ENCODE results near the gene ULK2.

The ULK2 gene

DNA sequence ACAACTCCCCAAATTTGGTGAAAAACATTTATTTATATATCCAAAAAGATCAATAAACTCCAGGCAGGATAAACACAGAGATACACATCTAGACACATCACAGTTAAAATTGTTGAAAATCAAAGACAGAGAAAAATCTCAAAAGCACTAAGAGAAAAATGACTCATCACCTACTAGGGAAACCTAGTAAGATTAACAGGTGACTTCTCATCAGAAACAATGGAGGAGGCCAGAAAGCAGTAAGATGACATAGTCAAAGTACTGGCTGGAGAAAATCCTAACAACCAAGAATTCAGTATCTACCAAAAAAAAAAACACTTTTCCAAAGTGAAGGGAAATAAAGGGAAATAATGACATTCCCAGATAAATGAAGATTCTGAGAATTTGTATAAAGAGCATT, 33.8 kb downstream of the ULK2 start:
- ATAC-seq (replicated peaks; ENCODE audit: extremely low read depth, poor library complexity, severe bottlenecking) (no peak), DNase-seq (ENCODE audit: low spot score in 2 of 2) (no peak)
- Mint-ChIP-seq H3K4me3 (no peak overlapping the region), H3K27me3 (no peaks in the 10 kb centered on the region), H3K4me1 (peaks cover 5% of the 10 kb centered on the region), H3K27ac (ENCODE audit: low read depth) (peak overlapping the region; percentile 22), H3K9me3 (no peaks in the 10 kb centered on the region), H3K36me3 (ENCODE audit: insufficient read depth) (peaks cover 21% of the 10 kb centered on the region)

DNA sequence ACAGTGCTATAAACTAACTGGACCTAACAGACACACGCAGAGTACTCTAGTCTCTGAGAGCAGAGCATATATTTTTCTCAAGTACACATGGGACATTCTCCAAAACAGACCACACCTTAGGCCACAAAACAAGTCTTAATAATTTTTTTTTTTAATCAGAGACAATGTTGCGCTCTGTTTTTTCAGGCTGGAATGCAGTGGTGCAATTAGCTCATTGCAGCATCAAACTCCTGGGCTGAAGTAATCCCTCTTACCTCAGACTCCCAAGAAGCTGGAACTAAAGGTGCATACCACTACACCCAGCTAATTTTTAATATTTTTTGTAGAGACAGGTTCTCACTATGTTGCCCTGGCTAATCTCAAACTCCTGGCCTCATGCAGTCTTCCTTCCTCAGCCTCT, 37.7 kb downstream of the ULK2 start:
- H3K27ac Mint-ChIP-seq (ENCODE audit: low read depth), result no peak overlapping the region

GRCh38 chr17:19812407-19812806, 55.3 kb downstream of the ULK2 start:
- H3K4me1 Mint-ChIP-seq, result no peaks in the 10 kb centered on the region
- no peak for DNase-seq (ENCODE audit: low spot score in 2 of 2)
- H3K4me3 Mint-ChIP-seq, result no peak overlapping the region
- no peaks in the 10 kb centered on the region for H3K9me3 Mint-ChIP-seq
- H3K36me3 Mint-ChIP-seq (ENCODE audit: insufficient read depth), result peaks cover 21% of the 10 kb centered on the region
- no peaks in the 10 kb centered on the region for H3K27me3 Mint-ChIP-seq
- H3K27ac Mint-ChIP-seq (ENCODE audit: low read depth), result no peak overlapping the region
- ATAC-seq (replicated peaks; ENCODE audit: extremely low read depth, poor library complexity, severe bottlenecking), result no peak

More for the DNA sequence above, 37.7 kb downstream of the ULK2 start:
- H3K27me3 Mint-ChIP-seq, result no peaks in the 10 kb centered on the region
- no peak for DNase-seq (ENCODE audit: low spot score in 2 of 2)
- H3K9me3 Mint-ChIP-seq, result no peaks in the 10 kb centered on the region
- no peak overlapping the region for H3K4me3 Mint-ChIP-seq
- H3K4me1 Mint-ChIP-seq, result no peaks in the 10 kb centered on the region
- no peak for ATAC-seq (replicated peaks; ENCODE audit: extremely low read depth, poor library complexity, severe bottlenecking)
- peaks cover 19% of the 10 kb centered on the region for H3K36me3 Mint-ChIP-seq (ENCODE audit: insufficient read depth)

DNA sequence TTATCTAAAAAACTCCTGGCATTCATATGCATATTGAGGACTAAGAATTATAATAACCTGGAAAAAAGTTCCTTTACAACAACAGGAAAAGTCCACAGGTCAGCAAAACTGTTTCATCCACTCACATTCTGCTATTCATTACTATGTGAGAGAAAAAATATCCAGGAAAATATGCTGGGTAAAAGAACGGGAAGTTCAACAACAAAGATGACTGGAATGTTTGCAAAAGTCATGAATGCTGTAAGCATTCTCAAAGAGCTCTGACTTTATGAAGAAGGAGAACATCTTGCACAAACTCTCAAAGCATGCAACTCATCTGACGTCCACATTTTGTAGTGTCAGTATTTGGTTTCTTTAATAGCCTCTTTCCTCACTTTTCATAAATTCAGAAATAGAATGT, 62.7 kb downstream of the ULK2 start:
- no peaks in the 10 kb centered on the region for H3K9me3 Mint-ChIP-seq
- H3K27me3 Mint-ChIP-seq, result no peaks in the 10 kb centered on the region
- no peak overlapping the region for H3K27ac Mint-ChIP-seq (ENCODE audit: low read depth)
- DNase-seq (ENCODE audit: low spot score in 2 of 2), result no peak
- H3K36me3 Mint-ChIP-seq (ENCODE audit: insufficient read depth), result peaks cover 21% of the 10 kb centered on the region
- ATAC-seq (replicated peaks; ENCODE audit: extremely low read depth, poor library complexity, severe bottlenecking), result no peak
- no peak overlapping the region for H3K4me3 Mint-ChIP-seq
- H3K4me1 Mint-ChIP-seq, result no peaks in the 10 kb centered on the region

GRCh38 chr17:19800571-19800970, 67.2 kb downstream of the ULK2 start:
- Mint-ChIP-seq H3K27me3 (no peaks in the 10 kb centered on the region), H3K27ac (ENCODE audit: low read depth) (peak overlapping the region; percentile 1), H3K9me3 (no peaks in the 10 kb centered on the region), H3K4me1 (no peaks in the 10 kb centered on the region), H3K4me3 (no peak overlapping the region), H3K36me3 (ENCODE audit: insufficient read depth) (peaks cover 26% of the 10 kb centered on the region)
- no peak for DNase-seq (ENCODE audit: low spot score in 2 of 2)
- ATAC-seq (replicated peaks; ENCODE audit: extremely low read depth, poor library complexity, severe bottlenecking), result no peak

DNA sequence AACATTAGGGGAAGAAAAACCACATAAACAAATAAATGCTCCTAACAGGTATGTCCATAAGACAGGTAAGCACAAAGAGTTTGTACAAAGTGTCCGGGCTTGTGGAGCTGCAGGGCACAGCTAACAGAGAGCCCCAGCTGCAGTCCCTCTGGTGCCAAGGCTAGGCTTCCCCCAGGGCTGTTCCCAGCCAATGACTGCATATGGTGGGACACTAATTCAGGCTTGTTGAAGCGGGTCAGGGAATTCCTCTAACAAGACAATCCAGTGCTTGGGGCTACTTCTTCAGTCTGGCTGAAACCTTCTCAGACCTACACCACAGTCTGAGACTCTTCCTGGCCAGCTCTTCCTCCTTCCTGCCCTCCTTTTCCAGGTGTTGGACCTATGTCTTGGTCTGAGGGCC, 67.9 kb downstream of the ULK2 start:
- Mint-ChIP-seq H3K9me3 (no peaks in the 10 kb centered on the region), H3K4me3 (no peak overlapping the region), H3K36me3 (ENCODE audit: insufficient read depth) (peaks cover 24% of the 10 kb centered on the region), H3K4me1 (no peaks in the 10 kb centered on the region), H3K27ac (ENCODE audit: low read depth) (peak overlapping the region; percentile 1), H3K27me3 (no peaks in the 10 kb centered on the region)
- DNase-seq (ENCODE audit: low spot score in 2 of 2) (no peak), ATAC-seq (replicated peaks; ENCODE audit: extremely low read depth, poor library complexity, severe bottlenecking) (no peak)

DNA sequence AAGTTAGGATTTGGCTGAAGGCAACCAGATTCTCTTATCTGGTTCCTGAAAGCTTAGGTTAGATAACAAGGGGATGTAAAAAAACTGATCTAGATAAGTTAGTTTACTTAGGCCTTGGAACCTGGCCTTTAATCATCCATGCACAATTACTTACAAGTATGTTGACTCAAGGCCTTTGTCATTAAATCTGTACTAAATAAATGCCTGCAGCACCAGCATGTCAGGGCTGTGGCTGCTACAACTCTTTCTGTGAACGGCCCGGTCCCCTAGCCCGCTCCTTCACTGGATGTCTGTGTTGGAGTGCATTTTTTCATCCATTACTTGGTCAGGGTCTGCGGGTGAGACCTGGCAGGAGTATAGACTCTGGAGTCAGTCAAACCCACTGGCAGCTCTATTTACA, 71.3 kb downstream of the ULK2 start:
- no peaks in the 10 kb centered on the region for H3K27me3 Mint-ChIP-seq
- DNase-seq (ENCODE audit: low spot score in 2 of 2) (no peak), ATAC-seq (replicated peaks; ENCODE audit: extremely low read depth, poor library complexity, severe bottlenecking) (no peak)
- H3K4me3 Mint-ChIP-seq, result no peak overlapping the region
- no peak overlapping the region for H3K27ac Mint-ChIP-seq (ENCODE audit: low read depth)
- peaks cover 38% of the 10 kb centered on the region for H3K36me3 Mint-ChIP-seq (ENCODE audit: insufficient read depth)
- H3K4me1 Mint-ChIP-seq, result no peaks in the 10 kb centered on the region
- H3K9me3 Mint-ChIP-seq, result no peaks in the 10 kb centered on the region

DNA sequence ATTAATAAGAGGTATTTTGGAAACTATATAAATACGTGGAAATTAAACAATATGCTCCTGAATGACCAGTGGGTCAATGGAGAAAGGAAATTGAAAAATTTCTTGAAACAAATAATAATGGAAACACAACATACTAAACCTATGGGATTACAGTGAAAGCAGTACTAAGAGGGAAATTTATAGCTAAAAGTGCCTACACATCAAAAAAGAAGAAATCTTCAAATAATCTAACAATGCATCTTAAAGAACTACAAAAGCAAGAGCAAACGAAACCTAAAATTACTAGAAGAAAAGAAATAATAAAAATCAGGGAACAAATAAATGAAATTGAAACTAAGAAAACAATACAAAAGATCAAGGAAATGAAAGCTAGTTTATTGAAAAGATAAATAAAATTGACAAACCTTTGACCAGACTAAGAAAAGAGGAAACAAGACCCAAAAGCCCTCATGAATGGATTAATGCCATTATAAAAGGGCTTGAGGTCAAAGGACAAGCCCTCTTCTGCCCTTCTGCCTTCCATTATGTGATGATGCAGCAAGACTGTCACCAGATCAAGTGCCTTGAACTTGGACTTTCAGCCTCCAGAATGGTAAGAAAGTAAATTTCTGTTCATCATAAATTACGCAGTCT, 75.7 kb downstream of the ULK2 start:
- DNase-seq (ENCODE audit: low spot score in 2 of 2), result no peak

GRCh38 chr17:19787733-19788357, 79.9 kb downstream of the ULK2 start:
- no peak for ATAC-seq (replicated peaks; ENCODE audit: extremely low read depth, poor library complexity, severe bottlenecking)
- Mint-ChIP-seq H3K27ac (ENCODE audit: low read depth) (no peak overlapping the region), H3K9me3 (no peaks in the 10 kb centered on the region), H3K27me3 (no peaks in the 10 kb centered on the region), H3K4me1 (no peaks in the 10 kb centered on the region), H3K36me3 (ENCODE audit: insufficient read depth) (peaks cover 18% of the 10 kb centered on the region), H3K4me3 (no peak overlapping the region)
- DNase-seq (ENCODE audit: low spot score in 2 of 2), result no peak

More for the DNA sequence above, 75.7 kb downstream of the ULK2 start:
- H3K4me1 Mint-ChIP-seq, result no peaks in the 10 kb centered on the region
- ATAC-seq (replicated peaks; ENCODE audit: extremely low read depth, poor library complexity, severe bottlenecking), result no peak
- peak overlapping the region; percentile 45 for H3K27ac Mint-ChIP-seq (ENCODE audit: low read depth)
- no peaks in the 10 kb centered on the region for H3K9me3 Mint-ChIP-seq
- H3K4me3 Mint-ChIP-seq, result no peak overlapping the region
- H3K27me3 Mint-ChIP-seq, result no peaks in the 10 kb centered on the region
- peaks cover 34% of the 10 kb centered on the region for H3K36me3 Mint-ChIP-seq (ENCODE audit: insufficient read depth)

GRCh38 chr17:19785854-19786253, 81.9 kb downstream of the ULK2 start:
- no peaks in the 10 kb centered on the region for H3K4me1 Mint-ChIP-seq
- H3K27ac Mint-ChIP-seq (ENCODE audit: low read depth), result no peak overlapping the region
- DNase-seq (ENCODE audit: low spot score in 2 of 2) (no peak), ATAC-seq (replicated peaks; ENCODE audit: extremely low read depth, poor library complexity, severe bottlenecking) (no peak)
- H3K36me3 Mint-ChIP-seq (ENCODE audit: insufficient read depth), result peaks cover 23% of the 10 kb centered on the region
- no peaks in the 10 kb centered on the region for H3K9me3 Mint-ChIP-seq
- H3K4me3 Mint-ChIP-seq, result no peak overlapping the region
- no peaks in the 10 kb centered on the region for H3K27me3 Mint-ChIP-seq

- H3K9me3 Mint-ChIP-seq, result no peaks in the 10 kb centered on the region
- H3K27me3 Mint-ChIP-seq, result no peaks in the 10 kb centered on the region
- DNase-seq (ENCODE audit: low spot score in 2 of 2) (no peak), ATAC-seq (replicated peaks; ENCODE audit: extremely low read depth, poor library complexity, severe bottlenecking) (no peak)
- H3K36me3 Mint-ChIP-seq (ENCODE audit: insufficient read depth), result peaks cover 17% of the 10 kb centered on the region
- H3K4me1 Mint-ChIP-seq, result no peaks in the 10 kb centered on the region
- H3K27ac Mint-ChIP-seq (ENCODE audit: low read depth), result no peak overlapping the region
- H3K4me3 Mint-ChIP-seq, result no peak overlapping the region
Measured at GRCh38 chr17:19781488-19782458, 86.0 kb downstream of the ULK2 start.

DNA sequence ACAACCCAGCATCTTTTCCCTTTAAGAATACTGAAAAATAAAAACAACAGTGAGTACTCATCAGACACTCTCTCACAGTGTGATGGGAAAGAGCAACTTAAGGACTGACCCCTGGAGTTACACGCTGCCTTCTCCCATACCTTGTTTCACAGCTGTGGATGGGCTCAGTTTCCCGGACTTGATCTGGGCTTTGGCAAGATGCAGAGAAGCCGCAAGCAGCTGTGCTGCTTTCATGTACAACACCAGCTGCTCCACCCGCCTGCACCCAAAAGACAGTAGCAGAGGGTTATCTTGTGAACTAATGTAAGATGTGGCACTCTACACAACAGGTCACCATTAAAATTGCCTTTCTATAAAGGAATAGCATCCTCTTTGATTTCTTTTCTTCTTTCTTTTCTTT, 86.9 kb downstream of the ULK2 start:
- H3K27me3 Mint-ChIP-seq, result no peaks in the 10 kb centered on the region
- peaks cover 17% of the 10 kb centered on the region for H3K36me3 Mint-ChIP-seq (ENCODE audit: insufficient read depth)
- H3K9me3 Mint-ChIP-seq, result no peaks in the 10 kb centered on the region
- DNase-seq (ENCODE audit: low spot score in 2 of 2) (no peak), ATAC-seq (replicated peaks; ENCODE audit: extremely low read depth, poor library complexity, severe bottlenecking) (no peak)
- no peak overlapping the region for H3K4me3 Mint-ChIP-seq
- no peak overlapping the region for H3K27ac Mint-ChIP-seq (ENCODE audit: low read depth)
- H3K4me1 Mint-ChIP-seq, result no peaks in the 10 kb centered on the region

Data from central memory CD8-positive, alpha-beta T cell (primary cell).